Measurements from ENCODE around the gene BMP5.
"Not testable (repeated sequence)": the region's sequence is repeated elsewhere in the genome, so short reads cannot be mapped to it uniquely, and the experiment has no call there.

BMP5 gene

GRCh38 chr6:55875400-55875799, at the start of gene BMP5:
BMP5 (minus strand) TSS chr6:55875590; CDS start chr6:55874865, 725 bp downstream.
- DNase-seq, result no peak

DNA sequence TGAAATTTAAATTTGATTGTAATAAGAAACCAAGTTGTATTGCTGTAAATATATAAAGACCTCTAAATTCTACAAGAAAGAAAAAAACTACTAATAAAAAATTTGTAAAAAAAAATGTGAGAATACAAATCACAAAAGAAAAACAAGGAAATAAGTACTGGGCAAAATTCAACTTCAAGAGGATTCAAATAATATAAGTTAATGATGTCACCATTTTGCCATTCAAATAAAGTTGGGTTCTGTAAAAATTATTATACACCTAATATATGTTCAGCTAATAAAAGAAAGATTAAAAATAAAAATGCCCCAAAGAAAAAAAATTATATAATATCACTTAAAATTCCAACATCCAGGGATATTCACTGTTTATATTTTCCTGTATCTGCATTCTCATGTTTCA, 47.0 kb upstream of the BMP5 start:
- no peak for DNase-seq

DNA sequence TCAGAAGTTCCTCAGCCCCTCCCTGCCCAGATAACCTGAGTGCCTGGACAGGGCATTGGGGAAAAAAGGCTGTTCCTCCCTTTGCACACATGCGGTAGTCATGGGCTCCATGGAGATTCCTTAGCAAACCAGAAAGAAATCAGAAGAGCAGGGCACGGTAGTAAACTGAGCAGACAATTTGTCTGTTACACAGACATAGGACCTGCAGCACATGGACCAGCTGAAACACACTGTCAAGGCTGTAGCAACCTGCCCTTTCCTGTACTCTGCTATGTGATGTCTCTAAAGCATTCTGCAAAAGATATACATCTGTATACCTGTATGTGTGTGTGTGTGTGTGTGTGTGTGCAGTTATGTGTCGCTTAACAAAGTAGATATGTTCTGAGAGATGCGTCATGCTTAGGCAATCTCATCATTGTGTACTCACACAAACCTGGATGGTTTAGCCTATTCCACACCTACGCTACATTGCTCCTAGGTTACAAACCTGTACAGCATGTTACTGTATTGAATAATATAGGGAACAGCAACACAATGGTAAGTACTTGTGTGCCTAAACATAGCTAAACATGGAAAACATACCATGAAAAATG, 44.4 kb upstream of the BMP5 start:
- DNase-seq, result no peak

- DNase-seq, result no peak
These were observed 43.2 kb upstream of the BMP5 start for GRCh38 chr6:55918639-55919038.

GRCh38 chr6:55917751-55918415, 42.5 kb upstream of the BMP5 start:
- no peak for DNase-seq

DNA sequence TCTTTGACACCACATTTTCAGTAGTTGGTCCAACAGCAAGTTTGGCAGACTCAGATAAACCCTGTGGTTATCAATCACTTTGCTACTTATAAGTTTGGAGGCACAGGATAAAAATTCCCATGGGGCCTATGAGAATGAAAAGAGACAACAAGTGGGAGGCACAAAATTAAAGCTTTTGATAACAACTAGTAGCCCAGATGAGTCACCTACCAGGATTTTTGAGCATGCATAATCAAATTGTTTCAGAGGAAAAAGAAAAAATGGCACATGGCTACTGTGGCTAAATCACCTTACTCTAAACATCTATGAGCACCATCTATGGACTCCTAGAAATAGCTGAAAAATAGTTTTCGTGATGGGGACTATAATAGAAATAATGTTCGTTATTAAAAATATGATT, 40.8 kb upstream of the BMP5 start:
- DNase-seq, result no peak

GRCh38 chr6:55913228-55914195, 38.1 kb upstream of the BMP5 start:
- no peak for DNase-seq

DNA sequence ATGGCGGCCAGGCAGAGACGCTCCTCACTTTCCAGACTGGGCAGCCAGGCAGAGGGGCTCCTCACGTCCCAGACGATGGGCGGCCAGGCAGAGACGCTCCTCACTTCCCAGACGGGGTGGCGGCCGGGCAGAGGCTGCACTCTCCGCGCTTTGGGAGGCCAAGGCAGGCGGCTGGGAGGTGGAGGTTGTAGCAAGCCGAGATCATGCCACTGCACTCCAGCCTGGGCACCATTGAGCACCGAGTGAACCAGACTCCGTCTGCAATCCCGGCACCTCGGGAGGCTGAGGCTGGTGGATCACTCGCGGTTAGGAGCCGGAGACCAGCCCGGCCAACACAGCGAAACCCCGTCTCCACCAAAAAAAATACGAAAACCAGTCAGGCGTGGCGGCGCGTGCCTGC, 35.1 kb upstream of the BMP5 start:
- not testable (repeated sequence) for DNase-seq

- DNase-seq, result not testable (repeated sequence)
These were observed 34.5 kb upstream of the BMP5 start for GRCh38 chr6:55909911-55910310.

GRCh38 chr6:55902796-55903195, 27.4 kb upstream of the BMP5 start:
- no peak for DNase-seq

GRCh38 chr6:55901765-55902270, 26.4 kb upstream of the BMP5 start:
- no peak for DNase-seq

- no peak for DNase-seq
These were observed 23.0 kb upstream of the BMP5 start for GRCh38 chr6:55898342-55898741.

DNA sequence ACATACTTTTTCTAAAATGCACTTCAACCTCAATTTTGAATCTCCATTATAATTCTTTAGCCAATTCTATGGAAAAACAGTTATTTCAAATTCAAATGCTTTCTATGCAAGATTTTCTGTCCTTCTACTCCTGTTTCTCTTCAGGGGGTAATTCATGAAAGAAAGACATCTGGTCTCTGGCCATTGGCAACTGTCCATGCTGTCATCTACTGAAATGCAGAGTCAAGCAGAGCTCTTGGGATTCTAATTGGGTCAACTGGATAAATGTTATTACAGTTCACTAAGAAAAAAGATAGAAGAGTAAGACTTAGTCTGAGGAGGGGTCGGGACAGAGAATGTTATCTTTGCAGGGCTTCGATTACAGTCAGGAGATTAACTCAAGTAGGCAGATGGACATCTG, 22.0 kb upstream of the BMP5 start:
- no peak for DNase-seq

- no peak for DNase-seq
These were observed 20.8 kb upstream of the BMP5 start for GRCh38 chr6:55895972-55896730.

DNA sequence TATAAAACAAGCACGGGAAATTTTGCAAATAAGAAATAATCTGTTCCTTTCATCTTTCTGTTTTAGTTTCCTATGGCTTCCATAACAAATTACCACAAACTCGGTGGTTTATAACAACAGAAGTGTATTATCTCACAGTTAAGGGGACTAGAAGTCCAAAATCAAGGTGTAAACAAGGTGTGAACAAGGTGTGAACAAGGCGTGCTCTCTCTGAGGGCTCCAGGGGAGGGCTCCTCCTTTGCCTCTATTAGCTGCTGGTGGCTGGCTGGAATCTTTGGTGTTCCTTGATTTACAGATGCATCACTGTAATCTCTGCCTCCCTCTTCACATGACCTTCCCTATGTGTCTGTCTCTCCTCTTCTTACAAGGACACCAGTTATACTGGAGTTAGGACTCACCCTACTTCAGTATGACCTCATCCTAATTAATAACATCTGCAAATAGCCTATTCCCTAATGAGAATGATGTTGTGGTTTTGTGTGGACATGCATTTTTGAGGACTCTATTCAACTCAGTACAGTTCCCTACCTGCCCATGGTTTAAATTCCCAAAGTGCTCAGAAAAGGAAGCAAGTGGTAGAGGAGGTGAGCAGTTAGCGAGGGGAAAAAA, 17.5 kb upstream of the BMP5 start:
- DNase-seq, result no peak

- DNase-seq, result no peak
These were observed 13.5 kb upstream of the BMP5 start for GRCh38 chr6:55888917-55889316.

DNA sequence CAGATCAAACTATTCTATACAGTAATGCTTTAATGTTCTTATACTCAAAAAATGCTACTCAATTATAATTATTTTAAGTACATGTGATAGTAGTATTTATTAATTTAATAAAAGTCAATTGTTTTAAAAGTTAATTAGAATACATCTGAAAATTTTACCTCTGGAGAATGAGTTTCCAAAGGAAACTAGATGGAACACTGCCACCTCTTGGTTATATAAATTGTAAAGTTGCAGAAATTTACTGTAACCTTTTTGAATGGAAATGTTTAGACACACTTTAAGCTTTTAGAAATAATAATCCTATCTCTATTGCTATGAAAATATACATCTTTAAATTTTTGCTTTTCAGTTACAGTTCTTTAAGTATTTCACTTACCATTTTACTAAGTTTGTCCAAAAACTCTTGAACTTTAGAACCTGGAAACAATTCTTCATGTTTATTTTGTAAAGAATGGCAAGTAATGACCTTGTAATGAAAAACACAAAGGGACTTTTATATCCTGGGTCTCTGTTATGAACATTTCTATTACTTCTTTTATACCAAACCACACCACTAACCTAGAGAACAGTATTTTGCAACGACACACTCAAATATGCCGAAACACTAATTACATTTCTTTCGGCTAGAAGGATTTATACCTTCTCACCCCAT, 10.9 kb upstream of the BMP5 start:
- DNase-seq, result no peak

- no peak for DNase-seq
These were observed 7.6 kb upstream of the BMP5 start for GRCh38 chr6:55882718-55883569.

DNA sequence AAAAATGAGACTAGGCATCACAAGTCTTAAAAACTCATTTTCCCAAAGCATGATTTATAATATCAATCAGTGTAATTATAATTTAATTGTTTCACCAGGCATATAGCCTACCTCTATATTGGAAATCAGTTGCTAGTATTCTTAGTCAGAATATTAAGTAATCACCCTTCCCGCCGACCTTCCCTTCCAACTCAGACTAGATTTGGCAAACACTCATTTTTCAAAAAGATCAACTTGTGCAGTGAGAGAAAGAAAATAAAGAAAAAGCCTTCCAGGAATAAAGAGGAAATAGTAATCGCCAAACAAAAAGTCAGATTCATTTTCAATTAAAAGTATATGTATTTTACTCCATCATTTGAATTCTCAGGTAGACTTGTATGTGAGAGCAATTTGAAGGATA, 1.9 kb upstream of the BMP5 start:
- DNase-seq, result no peak

DNA sequence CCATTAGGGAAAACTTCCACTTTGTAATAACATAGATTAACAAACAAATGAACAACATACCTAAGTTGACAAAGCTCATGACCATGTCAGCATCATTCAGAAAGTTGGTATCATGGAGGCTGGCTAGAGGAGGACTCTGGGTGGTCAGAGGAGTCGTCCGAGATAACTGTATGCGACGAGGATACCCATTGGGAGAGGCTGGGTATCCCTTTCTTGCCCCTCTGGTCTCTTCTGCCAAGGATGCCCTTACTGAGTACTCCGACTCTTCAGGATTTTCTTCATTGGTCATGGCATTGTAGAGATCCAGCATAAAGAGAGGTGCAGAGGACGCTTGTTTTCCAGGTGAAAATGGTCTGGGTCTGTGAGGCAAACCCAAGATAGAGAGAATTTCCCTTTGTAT, 1.1 kb downstream of the BMP5 start:
- DNase-seq, result no peak

GRCh38 chr6:55872866-55873265, 2.5 kb downstream of the BMP5 start:
- no peak for DNase-seq
